ENCODE results near the gene SNX11. TPM values are rescaled to one million over a fixed set of nuclear protein-coding genes. Genes with fewer than 3 reads are reported as not detected.

Gene SNX11
- total and polyA plus RNA-seq, 2 of the 8 experiments (the other 6 are each of a cell fraction or from before 2014, with no cell fraction given): 21.1 to 21.4 TPM

GRCh38 chr17:48095611-48096010 is 12.0 kb upstream of the SNX11 start:
- 86% methylated on average over 4 of the region's 4 CpGs; no CpG with 5 or more reads in 1 of the 2 experiments for WGBS, 2 experiments (ENCODE audit: extremely low coverage in 1 of 2, insufficient coverage in 1 of 2, insufficient read length in 1 of 2, insufficient replicate concordance in 2 of 2, low coverage in 1 of 2, low lambda C conversion rate in 2 of 2, missing lambda C conversion rate in 1 of 2)
- no peak overlapping the region for H3K4me2 ChIP-seq (ENCODE audit: insufficient read depth in 1 of 2, low read depth in 2 of 2, low read length in 2 of 2)
- no peak overlapping the region for H3K4me3 ChIP-seq (ENCODE audit: extremely low read depth in 1 of 4, insufficient read depth in 2 of 4, low read depth in 3 of 4, low read length in 4 of 4)
- H3K36me3 ChIP-seq (ENCODE audit: control insufficient read depth in 2 of 4, insufficient read depth in 4 of 4, low read length in 3 of 4): peaks cover 0 to 15% (median 2%) of the 10 kb centered on the region in 4 experiments; a peak in 3 of 8 replicates
- H2BK20ac ChIP-seq (ENCODE audit: low read length): no peak overlapping the region
- H3K18ac ChIP-seq (ENCODE audit: extremely low read depth, low read length): no peak overlapping the region
- POLR2A ChIA-PET (ENCODE audit: partially characterized antibody): interaction anchor here (0.6 to 10.9 kb wide), 8 partner anchors 10 to 1959 kb away, joined by 3 to 112 read pairs (median 4); partner anchors contain the start of gene NFE2L1
- no peak overlapping the region for H2BK120ac ChIP-seq (replicated peaks; ENCODE audit: low read depth, low read length)
- TF ChIP-seq BCL11A (IDR thresholded peaks at IDR 0.05; ENCODE audit: low read depth in 2 of 2, low read length in 2 of 2) (no peak), ASH2L (IDR thresholded peaks at IDR 0.05; ENCODE audit: low read length) (no peak), SIN3A (conservative IDR thresholded peaks at IDR 0.05 in 1 of 2, IDR thresholded peaks at IDR 0.05 in 1 of 2; ENCODE audit: low read depth in 1 of 2, low read length in 2 of 2) (no peak), EZH2 (IDR thresholded peaks at IDR 0.05; ENCODE audit: low read depth, low read length, severe bottlenecking) (no peak), JUND (IDR thresholded peaks at IDR 0.05; ENCODE audit: low read length) (no peak), CBX8 (IDR thresholded peaks at IDR 0.05; ENCODE audit: borderline replicate concordance, low read depth, low read length) (no peak), SRF (IDR thresholded peaks at IDR 0.05; ENCODE audit: low read depth, low read length) (no peak), CEBPB (IDR thresholded peaks at IDR 0.05; ENCODE audit: low read depth, low read length) (no peak), BACH1 (IDR thresholded peaks at IDR 0.05; ENCODE audit: low read length) (no peak), JUN (IDR thresholded peaks at IDR 0.05; ENCODE audit: low read depth, low read length) (no peak), RFX5 (IDR thresholded peaks at IDR 0.05; ENCODE audit: borderline replicate concordance, low read depth, low read length) (no peak), SP4 (IDR thresholded peaks at IDR 0.05; ENCODE audit: low read length) (no peak), SIRT6 (IDR thresholded peaks at IDR 0.05; ENCODE audit: low read length) (no peak)
- no peaks in the 10 kb centered on the region for H3K9me3 ChIP-seq (ENCODE audit: insufficient read depth in 2 of 2, low read depth in 1 of 2, low read length in 1 of 2)
- H2BK5ac ChIP-seq (ENCODE audit: low read depth, low read length): no peak overlapping the region
- H3K27ac ChIP-seq (ENCODE audit: low read depth, low read length): no peak overlapping the region
- H4K20me1 ChIP-seq (replicated peaks in 1 of 2; ENCODE audit: control insufficient read depth in 1 of 2, insufficient read depth in 2 of 2, low read length in 2 of 2): peaks cover 7 to 17% of the 10 kb centered on the region in 2 experiments
- peaks cover 0 to 3% (median 0%) of the 10 kb centered on the region in 4 experiments; a peak in 1 of 7 replicates for H3K4me1 ChIP-seq (replicated peaks in 1 of 4; ENCODE audit: control insufficient read depth in 3 of 4, insufficient read depth in 4 of 4, low read length in 3 of 4)
- peaks cover 18 to 96% of the 10 kb centered on the region in 2 experiments for H3K79me2 ChIP-seq (ENCODE audit: control insufficient read depth in 1 of 2, insufficient read depth in 2 of 2, low read length in 2 of 2)
- H2AFZ ChIP-seq (ENCODE audit: low read length): no peak overlapping the region
- no peak overlapping the region for H2AK5ac ChIP-seq (ENCODE audit: low read depth, low read length)
- H4K5ac ChIP-seq (ENCODE audit: insufficient read length, low read depth, low read length): no peak overlapping the region
- H4K91ac ChIP-seq (replicated peaks; ENCODE audit: insufficient read length, low read length): no peak overlapping the region
- peaks cover 4% of the 10 kb centered on the region; the same call in 1 of the 2 replicates for H3K23me2 ChIP-seq (ENCODE audit: low read depth, low read length)
- no peak overlapping the region for H2BK15ac ChIP-seq (ENCODE audit: low read length)
- DNase-seq (ENCODE audit: low read depth in 1 of 2, low spot score in 2 of 2): no peak
- no peak overlapping the region for H3K4ac ChIP-seq (replicated peaks; ENCODE audit: insufficient read length, low read depth, low read length)
- H3K23ac ChIP-seq (ENCODE audit: insufficient read length): no peak overlapping the region
- H3K14ac ChIP-seq (ENCODE audit: insufficient read length): no peak overlapping the region
- H3K27me3 ChIP-seq (replicated peaks in 1 of 4; ENCODE audit: control insufficient read depth in 3 of 4, extremely low read depth in 1 of 4, insufficient read depth in 3 of 4, low read length in 3 of 4): no peaks in the 10 kb centered on the region
- no peak for FAIRE-seq
- peaks cover 6% of the 10 kb centered on the region for H3K79me1 ChIP-seq (ENCODE audit: low read depth, low read length)
- no peak overlapping the region for H3K9ac ChIP-seq (replicated peaks in 1 of 4; ENCODE audit: extremely low read depth in 1 of 4, low read depth in 3 of 4, low read length in 3 of 4)
- H4K8ac ChIP-seq (ENCODE audit: extremely low read depth, insufficient read depth, low read length): no peak overlapping the region
- H2BK12ac ChIP-seq (ENCODE audit: low read depth, low read length): no peak overlapping the region
- no peak overlapping the region for H3K56ac ChIP-seq (replicated peaks; ENCODE audit: insufficient read length, low read depth, low read length)
- CTCF ChIA-PET (ENCODE audit: partially characterized antibody): interaction anchor here (0.6 to 7.7 kb wide), 8 partner anchors 12 to 125 kb away, joined by 3 to 58 read pairs (median 6); partner anchors contain the start of gene SNX11
